AG04450 (cell line): Measurements from ENCODE around the gene ANXA9. TPM values are rescaled to one million over a fixed set of nuclear protein-coding genes. Genes with fewer than 3 reads are reported as not detected.
A peak's percentile ranks its signal among the peaks of the same experiment; 100 is the strongest.

ENCODE experiments used
- CTCF ChIA-PET: fragments of 300-600, 350-600 bp; formaldehyde crosslinking; extraction: SDS; loops from one replicate; lab custom pipeline; 2022; ENCODE audit warnings: antibody characterized with exemption, inconsistent platforms; lab: Charles Lee
- POLR2A ChIA-PET: fragments of 350-600 bp; formaldehyde crosslinking; extraction: SDS; loops from one replicate; lab custom pipeline; 2021; ENCODE audit warnings: antibody characterized with exemption, inconsistent platforms; lab: Yijun Ruan, JAX
- DNase-seq: peaks from one replicate; pipeline ENCODE4 v3.0.0-alpha.2; 2011; ENCODE audit warnings: low read depth, low spot score
- H3K27ac ChIP-seq: one replicate; pipeline ENCODE4 v1.5.1; 2012; ENCODE audit warnings: low read depth, low read length, control low read depth
- H3K27me3 ChIP-seq: one replicate; pipeline ENCODE4 v1.6.0; 2012; ENCODE audit warnings: low read length; ENCODE audit not compliant: control insufficient read depth, insufficient read depth
- H3K4me3 ChIP-seq: 2 replicates; pipeline ENCODE4 v1.5.1; 2011; ENCODE audit warnings: mild to moderate bottlenecking, low read depth, low read length, control low read depth
- H3K9me3 ChIP-seq: 2 replicates; pipeline ENCODE4 v1.5.1; 2012; ENCODE audit warnings: low read length; ENCODE audit not compliant: control insufficient read depth, insufficient read depth
- polyA plus RNA-seq: library from polyadenylated mRNA; depleted of rRNA; stranded (reverse); fragments of >200 nt; gene quantifications from 2 replicates; pipeline ENCODE4 v1.2.3, GENCODE V29; 2011
- TF ChIP-seq, protein P1 (sequence below): IDR thresholded peaks from 2 replicates; pipeline ENCODE4 v1.5.1; 2011; ENCODE audit warnings: low read depth, low read length, control low read depth, inconsistent platforms

Gene ANXA9
- polyA plus RNA-seq, 1 experiment = 0.10 TPM

DNA sequence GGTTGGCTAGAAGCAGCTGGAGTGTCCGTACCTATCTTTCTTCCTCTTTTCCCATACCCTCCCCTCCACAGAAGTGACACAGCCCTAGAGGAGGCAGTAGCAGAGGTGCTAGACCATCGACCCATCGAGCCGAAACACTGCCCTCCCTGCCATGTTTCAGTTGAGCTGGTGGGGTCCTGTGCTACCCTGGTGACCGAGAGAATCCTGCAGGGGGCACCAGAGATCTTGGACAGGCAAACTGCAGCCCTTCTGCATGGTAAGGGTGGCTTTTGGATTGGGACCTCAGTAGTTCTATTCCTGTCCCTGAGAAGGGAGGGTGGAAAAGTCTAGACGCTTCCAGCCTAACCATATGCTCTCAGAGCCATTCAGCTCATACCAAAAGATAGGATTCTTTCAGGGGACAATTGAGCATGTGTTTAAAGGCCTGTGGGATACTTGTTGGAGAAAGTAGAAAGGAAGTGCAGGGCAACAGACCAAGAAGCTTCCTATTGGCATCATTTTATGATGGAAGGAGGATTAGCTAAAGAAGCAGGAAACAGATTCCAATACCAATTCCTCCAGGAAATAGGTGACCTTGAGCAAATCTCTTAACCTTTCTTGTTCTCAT, 42.6 kb downstream of the ANXA9 start:
- no peak overlapping the region for H3K4me3 ChIP-seq
- ChIA-PET CTCF (interaction anchor here (0.6 to 3.0 kb wide), 15 partner anchors 13 to 316 kb away, joined by 3 to 27 read pairs (median 5); partner anchors contain the start of genes C1orf56, MINDY1 and TNFAIP8L2), POLR2A (no interaction called here)
- no peak for DNase-seq
- no peaks in the 10 kb centered on the region for H3K9me3 ChIP-seq
- no peaks in the 10 kb centered on the region for H3K27me3 ChIP-seq
- TF ChIP-seq, protein P1, sequence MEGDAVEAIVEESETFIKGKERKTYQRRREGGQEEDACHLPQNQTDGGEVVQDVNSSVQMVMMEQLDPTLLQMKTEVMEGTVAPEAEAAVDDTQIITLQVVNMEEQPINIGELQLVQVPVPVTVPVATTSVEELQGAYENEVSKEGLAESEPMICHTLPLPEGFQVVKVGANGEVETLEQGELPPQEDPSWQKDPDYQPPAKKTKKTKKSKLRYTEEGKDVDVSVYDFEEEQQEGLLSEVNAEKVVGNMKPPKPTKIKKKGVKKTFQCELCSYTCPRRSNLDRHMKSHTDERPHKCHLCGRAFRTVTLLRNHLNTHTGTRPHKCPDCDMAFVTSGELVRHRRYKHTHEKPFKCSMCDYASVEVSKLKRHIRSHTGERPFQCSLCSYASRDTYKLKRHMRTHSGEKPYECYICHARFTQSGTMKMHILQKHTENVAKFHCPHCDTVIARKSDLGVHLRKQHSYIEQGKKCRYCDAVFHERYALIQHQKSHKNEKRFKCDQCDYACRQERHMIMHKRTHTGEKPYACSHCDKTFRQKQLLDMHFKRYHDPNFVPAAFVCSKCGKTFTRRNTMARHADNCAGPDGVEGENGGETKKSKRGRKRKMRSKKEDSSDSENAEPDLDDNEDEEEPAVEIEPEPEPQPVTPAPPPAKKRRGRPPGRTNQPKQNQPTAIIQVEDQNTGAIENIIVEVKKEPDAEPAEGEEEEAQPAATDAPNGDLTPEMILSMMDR = peak; percentile 80
- no peak overlapping the region for H3K27ac ChIP-seq

DNA sequence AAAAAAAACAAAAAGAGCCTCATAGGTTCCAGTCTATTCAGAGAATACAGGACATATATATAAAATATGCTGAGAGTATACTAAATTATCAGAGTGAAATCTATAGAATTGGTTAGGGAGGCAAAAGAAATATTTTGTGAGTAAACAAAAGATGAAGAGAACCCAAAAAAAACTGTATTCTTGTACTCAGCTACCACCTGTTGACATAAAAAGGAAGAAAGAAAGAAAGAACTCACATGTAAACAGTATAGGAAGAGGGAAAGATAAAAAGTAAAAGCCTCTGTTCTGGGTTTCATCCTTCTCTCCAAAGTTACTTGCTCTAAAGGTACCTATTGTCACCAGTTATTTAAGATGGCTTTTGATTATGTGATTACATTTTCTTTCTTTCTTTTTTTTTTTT, 44.4 kb downstream of the ANXA9 start:
- CTCF ChIA-PET = interaction anchor here (1.3 to 3.0 kb wide), 4 partner anchors 20 to 73 kb away, joined by 3 to 22 read pairs (median 3); partner anchors contain the start of gene C1orf56
- POLR2A ChIA-PET = no interaction called here
- no peak overlapping the region for H3K4me3 ChIP-seq
- no peaks in the 10 kb centered on the region for H3K27me3 ChIP-seq
- no peak overlapping the region for H3K27ac ChIP-seq
- no peaks in the 10 kb centered on the region for H3K9me3 ChIP-seq
- no peak for DNase-seq
- TF ChIP-seq, protein P1 = no peak

DNA sequence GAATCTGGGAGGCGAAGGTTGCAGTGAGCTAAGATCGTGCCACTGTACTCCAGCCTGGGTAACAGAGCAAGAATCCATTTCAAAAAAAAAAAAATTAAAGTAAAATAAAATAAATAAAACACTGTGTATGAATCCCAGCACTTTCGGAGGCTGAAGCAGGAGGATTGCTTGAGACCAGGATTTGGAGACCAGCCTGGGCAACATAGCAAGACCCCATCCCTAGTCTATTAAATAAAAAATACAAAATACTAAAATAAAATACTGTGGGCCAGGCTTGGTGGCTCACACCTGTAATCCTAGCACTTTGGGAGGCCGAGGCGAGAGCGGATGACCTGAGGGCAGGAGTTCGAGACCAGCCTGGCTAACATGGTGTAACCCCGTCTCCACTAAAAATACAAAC, 50.1 kb downstream of the ANXA9 start:
- no peaks in the 10 kb centered on the region for H3K27me3 ChIP-seq
- TF ChIP-seq, protein P1 = no peak
- ChIA-PET POLR2A (interaction anchor here (0.6 kb wide), 1 partner anchor 33 kb away, joined by 4 read pairs; no protein-coding TSS in a partner anchor), CTCF (no interaction called here)
- H3K4me3 ChIP-seq = no peak overlapping the region
- no peak overlapping the region for H3K27ac ChIP-seq
- H3K9me3 ChIP-seq = no peaks in the 10 kb centered on the region
- DNase-seq = no peak

DNA sequence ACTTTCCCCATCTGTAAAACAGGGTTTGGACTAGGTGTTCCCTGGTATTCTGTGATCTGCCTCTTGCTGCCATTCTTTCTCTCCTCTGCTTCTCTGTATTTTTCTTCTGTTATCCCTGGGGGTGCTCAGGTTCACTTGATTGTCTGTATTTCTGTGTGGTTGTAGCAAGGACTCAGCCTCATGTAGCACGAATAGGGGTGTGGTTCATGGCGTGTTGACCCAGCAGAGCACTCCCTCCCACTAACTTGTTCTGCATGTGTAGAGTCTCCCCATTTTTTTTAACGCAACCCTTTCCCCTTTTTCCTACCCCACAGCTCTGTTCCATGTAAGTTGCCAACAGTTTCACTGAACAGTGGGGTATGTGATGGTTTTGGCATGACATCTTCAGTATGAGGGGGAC, 53.1 kb downstream of the ANXA9 start:
- POLR2A ChIA-PET = no interaction called here
- TF ChIP-seq, protein P1 = no peak
- Histone ChIP-seq H3K27ac (no peak overlapping the region), H3K9me3 (no peaks in the 10 kb centered on the region), H3K4me3 (no peak overlapping the region), H3K27me3 (no peaks in the 10 kb centered on the region)
- no peak for DNase-seq
- CTCF ChIA-PET = no interaction called here

DNA sequence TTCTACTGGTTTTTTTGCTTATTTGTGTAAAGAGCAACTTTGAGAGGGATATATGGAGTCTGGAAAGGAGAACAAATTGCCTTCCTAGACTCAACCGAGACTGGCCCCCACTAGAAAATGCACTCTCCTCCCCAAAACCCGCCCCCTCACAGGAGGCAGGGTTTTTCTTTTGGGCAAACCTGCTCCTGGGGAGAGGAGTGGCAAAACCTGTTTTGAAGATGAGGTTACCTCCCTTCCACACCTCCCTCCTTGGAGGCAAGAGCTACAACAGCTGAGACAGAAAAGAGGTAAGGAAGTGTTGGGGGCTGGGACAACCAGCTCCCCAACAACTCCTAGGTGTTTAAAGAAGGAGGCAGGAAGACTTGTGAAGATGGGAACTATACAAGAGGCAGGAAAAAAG, 54.3 kb downstream of the ANXA9 start, which contains the start of gene BNIPL:
Gene BNIPL (plus strand): TSS at position 231 of the 400 bp plus-strand sequence. CDS start 140 bp downstream, at position 371.
- ChIA-PET POLR2A (no interaction called here), CTCF (no interaction called here)
- no peak within 1 kb of the TSS for H3K4me3 ChIP-seq
- H3K27me3 ChIP-seq = no peaks in the 10 kb centered on the region
- TF ChIP-seq, protein P1 = no peak
- no peak for DNase-seq
- H3K9me3 ChIP-seq = no peaks in the 10 kb centered on the region
- no peak within 1 kb of the TSS for H3K27ac ChIP-seq
